Measurements from ENCODE around the gene PAX7.
"Not testable (repeated sequence)": the region's sequence is repeated elsewhere in the genome, so short reads cannot be mapped to it uniquely, and the experiment has no call there.

PAX7 gene

GRCh38 chr1:18630511-18631495, at the start of gene PAX7:
PAX7 (plus strand) TSS chr1:18630846; CDS start chr1:18631604, 758 bp downstream.
- no peak for DNase-seq

- DNase-seq = no peak
Observed at GRCh38 chr1:18581420-18581880, 49.2 kb upstream of the PAX7 start.

DNA sequence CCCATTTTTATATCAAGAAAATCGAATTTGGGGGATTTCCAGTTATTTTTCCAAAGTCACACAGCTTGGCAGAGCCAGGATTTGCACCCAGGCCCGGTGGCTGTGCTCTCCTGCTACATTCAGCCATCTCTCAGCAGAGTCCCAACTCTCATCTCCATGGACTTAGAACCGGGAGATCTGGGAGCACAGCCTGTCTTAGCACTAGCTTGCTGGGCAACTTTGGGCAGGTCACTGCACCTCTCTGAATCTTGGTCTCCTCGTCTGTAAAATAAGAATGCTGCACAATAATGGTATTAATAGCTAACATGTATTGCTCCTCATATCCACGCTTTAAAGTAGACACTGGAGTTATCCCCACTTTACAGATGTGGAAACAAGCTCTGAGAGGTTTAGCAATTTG, 47.8 kb upstream of the PAX7 start:
- no peak for DNase-seq

GRCh38 chr1:18583326-18583941, 47.2 kb upstream of the PAX7 start:
- no peak for DNase-seq

- DNase-seq = not testable (repeated sequence)
Observed at GRCh38 chr1:18586016-18586415, 44.6 kb upstream of the PAX7 start.

DNA sequence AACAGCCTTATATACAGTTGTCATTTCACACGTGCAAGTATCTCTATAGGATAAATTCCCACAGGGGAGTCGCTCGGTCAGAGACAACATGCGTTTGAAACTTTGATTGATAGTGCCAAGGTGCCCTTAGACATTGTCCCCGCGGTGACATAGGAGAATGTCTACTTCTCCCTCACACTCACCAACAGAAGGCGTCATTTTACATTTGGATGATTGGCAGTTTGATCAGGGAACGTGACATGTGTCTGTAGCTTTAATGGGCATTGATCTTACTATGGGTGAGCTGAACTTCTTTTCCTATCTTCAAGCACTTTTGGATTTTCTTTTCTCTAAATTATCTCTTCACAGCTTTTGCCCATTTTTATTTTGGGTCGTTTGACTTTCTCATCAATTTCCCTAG, 42.6 kb upstream of the PAX7 start:
- DNase-seq = no peak

- no peak for DNase-seq
Observed at GRCh38 chr1:18592368-18592767, 38.3 kb upstream of the PAX7 start.

DNA sequence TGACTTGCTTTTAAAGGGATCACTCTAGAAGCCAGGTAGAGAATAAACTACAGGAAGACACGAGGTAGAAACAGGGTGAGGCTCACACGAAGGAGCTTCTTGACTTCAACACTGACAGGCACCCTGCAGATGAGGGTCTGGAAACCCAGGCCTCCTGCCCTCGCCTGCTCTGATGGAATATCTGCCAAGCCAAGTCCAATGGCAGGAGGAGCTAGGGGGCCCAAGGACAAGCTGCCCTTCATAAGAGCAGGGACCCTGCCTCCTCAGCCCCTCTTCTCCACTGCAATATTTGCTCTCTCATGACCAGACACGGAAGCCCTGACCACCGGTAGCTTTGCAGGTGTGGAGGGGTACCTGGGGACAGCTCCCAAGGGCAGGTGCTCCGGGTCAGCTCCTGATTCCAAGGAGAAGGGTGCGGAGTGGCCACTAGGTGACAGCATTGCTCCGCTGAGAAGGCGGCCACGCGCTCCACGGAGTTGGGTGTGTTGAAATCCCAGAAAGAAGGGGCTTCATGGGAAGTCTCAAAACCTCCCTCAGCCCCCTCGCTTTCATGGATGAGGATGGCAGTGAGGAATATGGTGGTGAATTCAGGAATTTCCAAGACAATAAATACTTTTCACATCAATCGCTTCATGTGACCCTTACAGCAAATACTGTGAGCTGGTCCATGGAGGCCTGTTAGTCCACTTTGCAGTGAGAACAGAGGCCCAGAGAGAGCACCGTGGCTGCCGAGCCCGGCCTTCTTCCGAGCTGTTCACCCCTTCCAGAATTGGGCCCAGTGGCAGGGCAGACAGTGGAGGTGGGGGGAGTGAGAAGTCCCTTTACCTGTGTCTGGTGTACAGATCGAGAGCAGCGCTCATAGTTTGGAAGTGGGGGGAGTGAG, 33.2 kb upstream of the PAX7 start:
- peak; percentile 5 for DNase-seq

- DNase-seq = no peak
Observed at GRCh38 chr1:18599086-18599485, 31.6 kb upstream of the PAX7 start.

GRCh38 chr1:18599704-18600103, 30.9 kb upstream of the PAX7 start:
- no peak for DNase-seq

GRCh38 chr1:18602533-18603211, 28.0 kb upstream of the PAX7 start:
- DNase-seq = no peak

DNA sequence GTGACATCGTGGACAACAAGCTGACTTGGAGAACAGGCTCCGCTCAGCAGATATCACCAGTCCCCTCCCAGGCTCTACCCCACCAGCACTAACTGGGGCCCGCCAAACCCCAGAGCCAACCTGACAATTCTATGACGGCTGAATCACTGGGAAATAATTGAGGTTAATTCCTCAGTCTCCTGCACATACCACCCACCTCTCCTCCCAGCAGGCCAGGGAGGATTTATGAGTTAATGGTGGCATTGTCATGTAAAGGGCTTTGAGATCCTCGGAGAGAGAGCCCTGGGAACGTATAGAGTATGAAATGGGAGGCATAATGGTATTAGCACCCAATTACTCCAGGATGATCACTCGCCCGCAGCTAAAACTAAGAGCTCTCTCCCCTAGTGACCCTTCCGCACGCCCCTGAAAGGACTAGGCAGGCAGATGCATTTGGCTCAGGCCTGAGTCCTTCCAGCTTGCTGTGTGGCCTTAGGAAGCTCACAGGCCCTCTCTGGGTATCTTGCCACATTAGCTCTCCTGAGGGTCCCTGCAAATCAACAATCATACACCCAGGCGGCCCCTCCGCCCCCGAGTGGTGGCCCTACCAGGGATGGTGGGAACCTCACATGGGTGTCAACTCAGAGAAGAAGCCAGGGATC, 27.3 kb upstream of the PAX7 start:
- no peak for DNase-seq

DNA sequence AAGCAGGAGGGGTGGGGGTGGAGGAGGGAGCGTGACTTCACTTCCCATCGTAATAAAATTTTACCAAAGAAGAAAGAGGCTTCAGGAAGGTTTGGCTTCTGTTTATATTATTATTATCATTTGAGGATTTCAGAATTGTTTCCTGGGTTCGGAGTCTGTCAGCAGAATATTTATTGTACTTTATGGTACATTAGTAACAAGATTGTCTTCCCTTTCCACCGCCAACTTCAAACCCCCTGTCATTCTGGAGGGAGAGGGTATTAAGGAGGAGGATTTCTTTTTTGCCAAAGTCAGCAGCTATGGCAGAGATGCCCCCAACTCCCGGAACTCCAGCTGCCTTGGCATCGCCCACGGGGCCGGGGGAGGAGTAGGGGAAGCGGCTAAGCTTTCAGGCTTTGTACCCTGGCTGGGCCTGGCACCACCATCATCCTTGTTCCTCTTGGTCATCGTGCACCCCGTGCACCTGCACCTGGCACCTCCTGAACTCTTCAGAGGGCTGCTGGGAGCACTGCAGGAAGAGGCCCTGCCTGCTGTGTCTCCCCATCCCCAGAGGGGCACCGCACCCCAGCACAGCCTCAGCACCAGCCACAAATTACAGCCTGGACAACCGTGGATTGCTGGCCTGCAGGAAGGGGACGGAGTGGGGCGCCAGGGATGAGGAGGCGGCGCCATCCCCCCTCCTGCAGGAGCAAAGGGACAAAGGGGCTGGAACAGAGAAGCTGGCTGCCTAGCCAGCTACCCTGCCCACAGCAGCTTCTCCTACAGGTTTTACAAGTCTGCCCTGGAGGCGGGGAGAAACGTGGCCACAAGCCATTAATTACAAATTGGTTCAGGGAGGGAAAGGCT, 24.0 kb upstream of the PAX7 start:
- no peak for DNase-seq

DNA sequence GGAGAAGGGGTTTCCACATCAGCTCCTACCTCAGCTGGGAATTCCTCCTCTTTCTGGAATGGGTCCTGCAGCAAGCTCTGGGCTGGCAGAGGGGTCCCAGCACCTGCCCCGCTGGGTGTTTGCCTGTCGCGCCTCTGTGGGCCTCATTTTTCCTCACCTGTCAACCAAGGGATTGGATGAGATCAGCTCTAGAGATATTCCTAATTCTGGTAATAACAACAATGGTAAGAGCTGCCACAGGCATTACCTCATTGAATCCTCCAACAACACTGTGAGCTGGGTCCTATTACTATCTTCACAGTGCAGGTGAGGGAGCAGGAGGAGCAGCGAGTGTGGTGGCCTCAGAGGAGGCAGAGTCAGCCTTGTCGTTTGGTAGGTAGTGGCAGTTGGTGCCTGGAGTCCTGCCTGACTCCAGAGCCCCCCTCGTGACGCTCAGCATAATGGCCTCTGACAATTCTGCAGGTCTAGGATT, 23.3 kb upstream of the PAX7 start:
- DNase-seq = no peak

DNA sequence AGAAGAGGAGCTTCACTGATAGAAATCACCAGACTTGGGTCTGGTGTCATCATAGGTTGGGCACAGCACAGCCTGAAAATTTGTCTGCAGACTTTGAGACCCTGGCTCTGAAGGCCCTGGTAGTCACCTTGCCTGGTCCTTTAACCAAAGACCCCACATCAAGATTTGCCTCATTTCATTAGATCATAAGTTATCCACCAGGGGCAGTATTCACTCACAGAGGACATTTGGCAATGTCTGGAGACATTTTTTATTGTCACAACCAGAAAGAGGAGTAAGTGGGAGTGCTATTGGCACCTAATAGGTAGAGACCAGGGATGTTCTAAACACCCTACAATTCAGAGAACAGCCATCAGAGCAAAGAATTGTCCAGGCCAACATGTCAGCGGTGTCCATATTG, 22.1 kb upstream of the PAX7 start:
- DNase-seq = no peak

- no peak for DNase-seq
Observed at GRCh38 chr1:18611311-18611710, 19.3 kb upstream of the PAX7 start.

GRCh38 chr1:18612073-18612472, 18.6 kb upstream of the PAX7 start:
- no peak for DNase-seq

- no peak for DNase-seq
Observed at GRCh38 chr1:18614069-18614735, 16.4 kb upstream of the PAX7 start.

GRCh38 chr1:18618546-18619466, 11.8 kb upstream of the PAX7 start:
- no peak for DNase-seq

Data from NK-92 treated with Interleukin-12 subunit alpha and Interleukin-12 subunit beta, amount 100 ng/mL, for 24 hours (cell line).